HL-60 (cell line): Measurements from ENCODE around the gene GPR107.

Experiments used
- CTCF ChIP-seq: IDR thresholded peaks from one replicate; pipeline ENCODE4 v1.5.1; 2011; ENCODE audit warnings: low read length, control low read depth, inconsistent platforms; ENCODE audit not compliant: insufficient read depth
- TF ChIP-seq, protein P1 (sequence below): IDR thresholded peaks from 2 replicates; pipeline ENCODE4 v1.6.1; 2012; ENCODE audit warnings: low read depth; ENCODE audit not compliant: insufficient replicate concordance

- TF ChIP-seq, protein P1, sequence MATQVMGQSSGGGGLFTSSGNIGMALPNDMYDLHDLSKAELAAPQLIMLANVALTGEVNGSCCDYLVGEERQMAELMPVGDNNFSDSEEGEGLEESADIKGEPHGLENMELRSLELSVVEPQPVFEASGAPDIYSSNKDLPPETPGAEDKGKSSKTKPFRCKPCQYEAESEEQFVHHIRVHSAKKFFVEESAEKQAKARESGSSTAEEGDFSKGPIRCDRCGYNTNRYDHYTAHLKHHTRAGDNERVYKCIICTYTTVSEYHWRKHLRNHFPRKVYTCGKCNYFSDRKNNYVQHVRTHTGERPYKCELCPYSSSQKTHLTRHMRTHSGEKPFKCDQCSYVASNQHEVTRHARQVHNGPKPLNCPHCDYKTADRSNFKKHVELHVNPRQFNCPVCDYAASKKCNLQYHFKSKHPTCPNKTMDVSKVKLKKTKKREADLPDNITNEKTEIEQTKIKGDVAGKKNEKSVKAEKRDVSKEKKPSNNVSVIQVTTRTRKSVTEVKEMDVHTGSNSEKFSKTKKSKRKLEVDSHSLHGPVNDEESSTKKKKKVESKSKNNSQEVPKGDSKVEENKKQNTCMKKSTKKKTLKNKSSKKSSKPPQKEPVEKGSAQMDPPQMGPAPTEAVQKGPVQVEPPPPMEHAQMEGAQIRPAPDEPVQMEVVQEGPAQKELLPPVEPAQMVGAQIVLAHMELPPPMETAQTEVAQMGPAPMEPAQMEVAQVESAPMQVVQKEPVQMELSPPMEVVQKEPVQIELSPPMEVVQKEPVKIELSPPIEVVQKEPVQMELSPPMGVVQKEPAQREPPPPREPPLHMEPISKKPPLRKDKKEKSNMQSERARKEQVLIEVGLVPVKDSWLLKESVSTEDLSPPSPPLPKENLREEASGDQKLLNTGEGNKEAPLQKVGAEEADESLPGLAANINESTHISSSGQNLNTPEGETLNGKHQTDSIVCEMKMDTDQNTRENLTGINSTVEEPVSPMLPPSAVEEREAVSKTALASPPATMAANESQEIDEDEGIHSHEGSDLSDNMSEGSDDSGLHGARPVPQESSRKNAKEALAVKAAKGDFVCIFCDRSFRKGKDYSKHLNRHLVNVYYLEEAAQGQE = no peak
- TF ChIP-seq CTCF = no peak
These were observed 96.1 kb downstream of the GPR107 start for GRCh38 chr9:130149654-130150286.
